ENCODE data around the gene ANO1.

GRCh38 chr11:70036971-70037882, 40.9 kb upstream of the ANO1 start:
- TF ChIP-seq CTCF (conservative IDR thresholded peaks at IDR 0.05; ENCODE audit: low read depth, low read length) (no peak), EZH2 (IDR thresholded peaks at IDR 0.05; ENCODE audit: low read length, unreplicated experiment) (no peak), EZH2phosphoT487 (IDR thresholded peaks at IDR 0.05; ENCODE audit: borderline replicate concordance, low read length) (no peak)

All from PC-3 (cell line).